ENCODE data around the gene MFAP3. TPM values are rescaled to one million over a fixed set of nuclear protein-coding genes. Genes with fewer than 3 reads are reported as not detected.

The MFAP3 gene
- total and polyA plus RNA-seq, 10 of the 15 experiments (the other 5 are each of a cell fraction or from before 2014, with no cell fraction given) = 2.5 to 22.9 (median 13.4) TPM

DNA sequence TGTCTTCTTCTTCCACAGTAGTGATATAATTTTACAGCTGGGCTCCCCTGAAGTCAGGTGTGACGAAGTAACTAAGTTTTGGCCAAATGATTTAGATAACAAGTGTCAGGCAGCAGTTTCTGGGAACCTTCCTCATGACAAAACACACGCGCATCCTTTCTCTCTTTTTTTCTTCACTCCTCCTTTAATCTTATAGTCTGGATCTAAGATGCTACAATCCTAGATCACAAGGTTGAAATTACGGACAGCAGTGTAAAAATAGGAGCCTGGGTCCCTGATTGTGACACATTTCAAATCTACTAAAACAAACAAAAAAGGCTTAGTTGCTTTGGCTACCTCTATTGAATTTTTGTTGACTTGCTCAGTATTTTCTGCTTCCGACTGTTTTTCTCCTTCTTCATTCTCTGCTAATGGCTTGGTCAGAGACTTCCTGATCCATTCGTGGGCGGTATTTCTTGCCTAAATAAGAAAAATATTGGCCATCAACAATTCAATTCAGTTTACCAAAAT, 36.2 kb upstream of the MFAP3 start:
- no peaks in the 10 kb centered on the region for H3K9me3 ChIP-seq (replicated peaks; ENCODE audit: control insufficient read depth, insufficient read depth, low read length)
- BruUV-seq (replicated peaks) = no TSS peak
- SMC1A ChIA-PET (ENCODE audit: uncharacterized antibody, unreplicated experiment) = no interaction called here
- FAIRE-seq = no peak
- no peak for TF ChIP-seq KDM1A (IDR thresholded peaks at IDR 0.05; ENCODE audit: borderline replicate concordance)
- no peak for TF ChIP-seq TAF1 (IDR thresholded peaks at IDR 0.05; ENCODE audit: borderline replicate concordance, low read depth, low read length)
- TF ChIP-seq RELA (IDR thresholded peaks at IDR 0.05; ENCODE audit: borderline replicate concordance, partially characterized antibody) = no peak
- no peak for TF ChIP-seq IRF4 (IDR thresholded peaks at IDR 0.05; ENCODE audit: low read depth, low read length)
- no peak for TF ChIP-seq HDAC2 (IDR thresholded peaks at IDR 0.05)
- TF ChIP-seq CHD2 (IDR thresholded peaks at IDR 0.05; ENCODE audit: borderline replicate concordance, low read depth, low read length) = no peak
- TF ChIP-seq, protein P1, sequence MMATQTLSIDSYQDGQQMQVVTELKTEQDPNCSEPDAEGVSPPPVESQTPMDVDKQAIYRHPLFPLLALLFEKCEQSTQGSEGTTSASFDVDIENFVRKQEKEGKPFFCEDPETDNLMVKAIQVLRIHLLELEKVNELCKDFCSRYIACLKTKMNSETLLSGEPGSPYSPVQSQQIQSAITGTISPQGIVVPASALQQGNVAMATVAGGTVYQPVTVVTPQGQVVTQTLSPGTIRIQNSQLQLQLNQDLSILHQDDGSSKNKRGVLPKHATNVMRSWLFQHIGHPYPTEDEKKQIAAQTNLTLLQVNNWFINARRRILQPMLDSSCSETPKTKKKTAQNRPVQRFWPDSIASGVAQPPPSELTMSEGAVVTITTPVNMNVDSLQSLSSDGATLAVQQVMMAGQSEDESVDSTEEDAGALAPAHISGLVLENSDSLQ (IDR thresholded peaks at IDR 0.05) = no peak
- TF ChIP-seq, protein P2, sequence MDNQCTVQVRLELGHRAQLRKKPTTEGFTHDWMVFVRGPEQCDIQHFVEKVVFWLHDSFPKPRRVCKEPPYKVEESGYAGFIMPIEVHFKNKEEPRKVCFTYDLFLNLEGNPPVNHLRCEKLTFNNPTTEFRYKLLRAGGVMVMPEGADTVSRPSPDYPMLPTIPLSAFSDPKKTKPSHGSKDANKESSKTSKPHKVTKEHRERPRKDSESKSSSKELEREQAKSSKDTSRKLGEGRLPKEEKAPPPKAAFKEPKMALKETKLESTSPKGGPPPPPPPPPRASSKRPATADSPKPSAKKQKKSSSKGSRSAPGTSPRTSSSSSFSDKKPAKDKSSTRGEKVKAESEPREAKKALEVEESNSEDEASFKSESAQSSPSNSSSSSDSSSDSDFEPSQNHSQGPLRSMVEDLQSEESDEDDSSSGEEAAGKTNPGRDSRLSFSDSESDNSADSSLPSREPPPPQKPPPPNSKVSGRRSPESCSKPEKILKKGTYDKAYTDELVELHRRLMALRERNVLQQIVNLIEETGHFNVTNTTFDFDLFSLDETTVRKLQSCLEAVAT (IDR thresholded peaks at IDR 0.05) = no peak
- 93% methylated on average over 7 of the region's 7 CpGs for WGBS (ENCODE audit: insufficient coverage, insufficient replicate concordance, low lambda C conversion rate, missing lambda C conversion rate)
- no peak overlapping the region for H2AFZ ChIP-seq (ENCODE audit: control insufficient read depth, low read depth, low read length)
- H3K36me3 ChIP-seq (ENCODE audit: control insufficient read depth in 2 of 2, insufficient read depth in 2 of 2, low read length in 1 of 2) = peaks cover 0 to 4% of the 10 kb centered on the region in 2 experiments; a peak in 1 of 4 replicates
- POLR2A ChIA-PET = no interaction called here
- H3K4me3 ChIP-seq = no peak overlapping the region
- intact Hi-C loops (cut with micrococcal nuclease; ENCODE audit: unreplicated experiment) (no loop called here), in situ Hi-C loops (cut with MboI) (no loop called here)
- no peak for DNase-seq (ENCODE audit: low read depth, low spot score)
- no peak overlapping the region for H3K27ac ChIP-seq (ENCODE audit: control insufficient read depth, insufficient read depth)
- CTCF ChIA-PET = no interaction called here
- H3K4me2 ChIP-seq (ENCODE audit: control insufficient read depth, insufficient read depth) = no peak overlapping the region
- RAD21 ChIA-PET (ENCODE audit: unreplicated experiment) = no interaction called here
- H3K79me2 ChIP-seq (ENCODE audit: control insufficient read depth, insufficient read depth, low read length) = no peaks in the 10 kb centered on the region
- H3K4me1 ChIP-seq (ENCODE audit: control insufficient read depth, insufficient read depth, low read length) = no peaks in the 10 kb centered on the region
- no peaks in the 10 kb centered on the region for H4K20me1 ChIP-seq (ENCODE audit: control insufficient read depth, insufficient read depth)
- H3K9ac ChIP-seq (ENCODE audit: control insufficient read depth, insufficient read depth, low read length) = no peak overlapping the region
- no peaks in the 10 kb centered on the region for H3K27me3 ChIP-seq (replicated peaks in 1 of 2; ENCODE audit: control insufficient read depth in 2 of 2, insufficient read depth in 2 of 2, low read length in 1 of 2)
- ATAC-seq = no peak

All from GM12878 (cell line).